GM18858 (cell line): ENCODE measurements around the gene CSNK1D.
"Not testable (repeated sequence)": the region's sequence is repeated elsewhere in the genome, so short reads cannot be mapped to it uniquely, and the experiment has no call there.

Experiments
- ATAC-seq: cut with Tn5 transposase; IDR thresholded peaks from one replicate; pipeline ENCODE4 v1.9.1; 2021; ENCODE audit not compliant: unreplicated experiment

CSNK1D gene

GRCh38 chr17:82275326-82275725 is 1.8 kb upstream of the CSNK1D start:
- ATAC-seq: no peak

- no peak for ATAC-seq
Measured at GRCh38 chr17:82274134-82275020, 877 bp upstream of the CSNK1D start.

DNA sequence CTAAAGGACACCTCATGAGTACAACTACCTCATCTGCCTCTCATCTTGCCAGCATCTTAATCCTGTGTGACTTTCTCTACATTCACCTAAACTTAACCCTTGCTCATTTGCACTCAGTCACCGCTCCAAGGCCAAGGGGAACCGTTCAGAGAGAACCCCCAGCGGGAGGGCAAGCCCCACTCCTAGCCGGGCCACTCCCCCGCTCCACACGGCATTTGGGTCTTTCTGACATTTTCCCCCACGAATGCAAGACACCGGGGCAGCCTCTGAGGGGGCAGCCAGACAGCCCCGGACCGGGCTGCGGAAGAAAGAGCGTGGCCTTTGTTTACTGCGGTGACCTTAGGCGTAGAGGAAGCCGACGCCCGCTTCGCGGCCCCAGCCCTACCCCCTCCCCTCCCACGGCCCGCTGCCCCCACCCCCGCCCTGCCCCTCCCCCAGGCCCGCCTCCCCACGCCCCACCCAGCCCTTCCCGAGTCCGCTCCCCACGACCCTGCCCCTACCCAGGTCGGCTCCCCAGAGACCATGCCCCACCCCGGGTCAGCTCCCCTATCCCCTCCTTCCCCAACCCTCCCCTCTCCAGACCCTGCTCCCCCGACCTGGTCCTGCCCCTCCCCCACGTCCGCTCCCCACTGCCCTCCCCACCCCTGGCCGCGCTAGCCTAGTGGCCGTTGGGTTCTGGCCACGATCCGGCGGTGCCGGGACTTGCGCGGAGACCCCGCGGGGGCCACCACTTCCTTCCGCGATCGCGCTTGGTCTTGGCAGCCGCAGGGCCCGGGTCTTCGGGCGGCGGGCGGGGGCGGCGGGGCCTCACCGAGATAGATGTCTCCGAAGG is 789 bp downstream of the CSNK1D start:
- peak; percentile 11 for ATAC-seq

DNA sequence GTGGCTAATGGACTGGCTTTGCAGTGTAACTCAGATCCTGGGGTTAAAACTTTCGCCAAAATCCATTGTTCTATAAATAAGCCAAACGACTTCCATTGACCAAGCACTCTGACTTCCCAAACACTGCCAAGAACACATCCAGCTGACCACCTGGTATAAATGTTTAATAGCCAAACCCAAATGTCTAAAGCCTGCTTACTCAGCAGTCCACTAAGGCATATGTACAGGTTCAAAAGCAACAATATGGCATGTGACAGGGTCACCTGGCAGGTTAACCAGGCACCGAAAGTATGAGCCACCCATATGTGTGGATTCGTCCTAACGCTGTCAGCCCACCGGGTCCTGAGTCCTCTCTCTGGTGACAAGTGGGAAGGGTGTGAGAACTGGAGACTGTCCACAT is 2.1 kb downstream of the CSNK1D start:
- ATAC-seq: no peak

- ATAC-seq: no peak
Measured at GRCh38 chr17:82270651-82271050, 2.8 kb downstream of the CSNK1D start.

DNA sequence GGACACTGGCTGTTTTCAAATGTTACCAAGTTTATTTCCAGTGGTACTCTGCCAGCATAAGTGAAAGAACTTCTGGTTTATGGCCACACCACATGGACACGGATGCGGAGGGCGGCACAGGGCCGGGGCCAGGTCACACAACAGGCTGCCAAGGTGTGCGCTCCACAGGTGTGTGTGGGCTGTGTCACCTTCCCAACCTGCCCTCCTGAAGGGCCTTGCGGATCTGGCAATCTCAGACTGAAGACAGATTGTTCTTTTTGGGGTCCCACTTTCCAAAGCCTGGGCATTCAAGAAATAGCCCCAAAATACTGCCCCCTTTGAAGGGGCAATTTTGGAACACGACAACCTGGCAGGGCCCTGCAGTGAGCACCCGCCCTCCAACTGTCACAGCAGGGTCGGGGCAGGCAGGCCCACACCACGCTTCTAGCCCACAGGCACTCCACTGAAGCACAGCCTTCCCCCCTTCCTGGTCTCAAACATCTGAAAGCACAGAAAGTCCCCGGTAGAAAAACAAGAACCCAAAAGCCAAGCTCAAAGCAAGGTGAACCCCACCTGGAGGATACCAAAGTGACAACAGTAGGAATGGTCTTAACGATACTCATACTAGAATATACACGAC is 3.5 kb downstream of the CSNK1D start:
- no peak for ATAC-seq

DNA sequence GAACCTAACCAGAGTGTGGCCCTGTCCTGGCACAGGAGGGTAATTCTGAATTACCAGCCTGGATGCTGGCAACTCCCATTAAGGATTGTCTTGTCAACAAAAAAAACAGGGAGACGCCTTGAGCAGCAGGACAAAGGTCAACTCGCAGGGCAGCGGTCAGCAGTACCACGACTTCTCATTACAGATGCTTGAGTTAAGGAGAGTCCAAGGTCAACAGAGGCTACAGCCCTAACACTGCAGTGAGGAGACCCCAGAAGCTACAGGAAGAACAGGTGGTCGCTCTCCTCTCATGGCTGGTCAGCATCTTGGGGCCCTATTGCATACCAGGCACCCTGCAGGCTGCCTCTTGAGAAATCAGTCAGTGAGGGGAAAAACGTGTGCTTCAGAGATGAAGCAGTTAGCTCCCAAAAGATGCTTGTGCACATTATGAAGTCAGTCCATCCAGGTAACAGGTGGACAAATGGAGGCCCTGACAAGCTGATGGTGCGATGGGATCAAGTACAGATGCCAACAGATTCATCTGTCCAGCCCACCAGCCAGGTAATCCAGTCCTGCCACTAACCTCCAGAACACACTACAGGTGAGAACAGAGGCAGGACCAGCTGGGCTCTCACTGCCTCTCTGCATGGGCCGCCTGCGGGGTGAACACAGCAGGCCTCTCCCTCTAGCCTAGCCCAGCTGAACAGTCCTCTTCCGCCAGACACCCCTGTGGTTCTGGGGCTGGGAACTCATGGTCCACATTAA is 4.2 kb downstream of the CSNK1D start:
- no peak for ATAC-seq

DNA sequence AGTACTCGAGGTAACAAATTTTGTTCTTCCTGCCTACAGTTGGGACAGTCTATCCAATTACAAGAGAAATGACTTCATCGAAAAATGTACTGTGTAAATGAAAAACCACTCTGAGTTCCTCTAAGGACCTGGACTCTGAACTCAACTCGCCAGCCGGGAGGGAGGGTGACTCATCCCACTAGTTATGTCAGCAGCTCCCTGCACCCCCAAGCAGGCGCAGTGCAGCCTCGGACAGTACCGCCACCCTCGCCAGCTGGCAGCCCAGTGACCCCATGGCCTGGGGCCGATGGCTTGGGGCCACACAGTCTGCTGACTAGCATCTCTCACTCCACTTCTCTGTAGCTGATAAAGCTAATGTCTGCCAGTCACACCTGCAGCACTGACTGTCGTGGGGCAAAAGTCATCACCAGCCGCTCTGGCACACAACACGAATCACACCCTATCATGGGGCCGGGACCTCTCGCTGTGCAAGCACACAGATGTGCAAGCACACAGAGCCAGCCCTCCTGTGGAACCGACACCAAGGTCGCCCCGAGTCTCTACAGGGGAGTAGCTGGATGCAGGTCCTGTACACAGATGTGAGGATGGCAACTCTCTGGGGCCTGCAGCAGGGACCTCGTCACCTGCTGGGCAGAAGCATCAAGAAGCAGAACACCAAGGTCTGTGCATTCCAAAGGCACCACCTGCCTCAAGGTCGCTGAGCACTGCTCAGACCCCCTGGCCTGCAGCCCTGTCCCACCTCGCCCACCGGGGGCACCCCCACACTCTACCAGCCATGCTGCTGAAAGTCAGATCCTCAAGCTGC is 5.7 kb downstream of the CSNK1D start:
- ATAC-seq: no peak

- no peak for ATAC-seq
Measured at GRCh38 chr17:82266142-82266541, 7.4 kb downstream of the CSNK1D start.

DNA sequence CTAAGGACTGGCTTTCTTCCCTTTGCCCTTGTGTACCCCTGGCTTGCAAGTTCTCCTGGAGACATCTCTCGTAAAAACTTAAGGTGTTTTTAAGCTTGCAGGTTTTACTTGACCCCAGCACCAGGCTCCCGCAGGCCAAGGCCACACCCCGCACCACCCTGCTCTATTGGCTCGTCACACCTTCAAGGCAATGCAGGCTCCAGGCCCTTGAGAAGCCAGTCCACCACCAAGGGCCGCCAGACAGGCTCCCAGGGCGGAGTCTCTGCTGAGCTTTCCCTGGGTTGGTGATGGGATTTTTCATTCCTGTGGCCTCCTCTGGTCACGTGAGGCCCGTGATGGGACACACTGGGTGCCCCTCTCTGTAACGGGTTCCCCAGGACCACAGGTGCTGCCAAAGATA is 9.9 kb downstream of the CSNK1D start:
- no peak for ATAC-seq

- ATAC-seq: no peak
Measured at GRCh38 chr17:82262344-82262743, 11.2 kb downstream of the CSNK1D start.

DNA sequence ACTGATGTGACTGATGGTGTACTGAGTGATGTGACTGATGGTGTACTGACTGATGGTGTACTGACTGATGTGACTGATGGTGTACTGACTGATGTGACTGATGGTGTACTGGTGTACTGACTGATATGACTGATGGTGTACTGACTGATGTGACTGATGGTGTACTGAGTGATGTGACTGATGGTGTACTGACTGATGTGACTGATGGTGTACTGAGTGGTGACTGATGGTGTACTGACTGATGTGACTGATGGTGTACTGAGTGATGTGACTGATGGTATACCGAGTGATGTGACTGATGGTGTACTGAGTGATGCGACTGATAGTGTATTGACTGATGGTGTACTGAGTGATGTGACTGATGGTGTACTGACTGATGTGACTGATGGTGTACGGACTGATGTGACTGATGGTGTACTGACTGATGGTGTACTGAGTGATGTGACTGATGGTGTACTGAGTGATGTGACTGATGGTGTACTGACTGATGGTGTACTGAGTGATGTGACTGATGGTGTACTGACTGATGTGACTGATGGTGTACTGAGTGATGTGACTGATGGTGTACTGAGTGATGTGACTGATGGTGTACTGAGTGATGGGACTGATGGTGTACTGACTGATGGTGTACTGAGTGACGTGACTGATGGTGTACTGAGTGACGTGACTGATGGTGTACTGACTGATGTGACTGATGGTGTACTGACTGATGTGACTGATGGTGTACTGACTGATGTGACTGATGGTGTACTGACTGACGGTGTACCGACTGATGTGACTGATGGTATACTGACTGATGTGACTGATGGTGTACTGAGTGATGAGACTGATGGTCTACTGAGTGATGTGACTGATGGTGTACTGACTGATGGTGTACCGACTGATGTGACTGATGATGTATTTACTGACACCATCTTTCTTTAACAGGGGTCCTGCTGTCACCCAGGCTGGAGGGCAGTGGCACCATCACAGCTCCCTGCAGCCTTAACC is 13.2 kb downstream of the CSNK1D start:
- ATAC-seq: not testable (repeated sequence)

DNA sequence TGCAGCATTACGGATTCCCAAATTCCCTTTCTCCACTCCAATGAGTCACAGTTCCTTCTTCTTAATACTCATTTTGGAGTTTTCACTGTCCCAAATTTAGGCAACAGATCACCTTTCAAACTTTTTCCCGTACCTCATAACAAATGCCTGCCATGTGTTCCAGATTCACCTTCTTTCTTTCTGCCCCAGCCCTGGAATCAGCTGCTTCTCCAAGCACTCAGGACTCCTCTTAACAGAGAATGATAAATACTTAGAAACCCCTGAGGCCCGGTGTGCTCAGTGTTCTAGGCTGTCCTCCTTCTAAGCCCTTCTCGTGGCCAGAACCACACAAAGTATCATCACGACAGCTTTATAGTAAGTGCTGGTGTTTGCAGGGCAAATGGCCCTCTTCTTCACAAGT is 14.9 kb downstream of the CSNK1D start:
- ATAC-seq: no peak

- no peak for ATAC-seq
Measured at GRCh38 chr17:82257473-82257872, 16.0 kb downstream of the CSNK1D start.

GRCh38 chr17:82256242-82256885 is 17.1 kb downstream of the CSNK1D start:
- ATAC-seq: no peak

- no peak for ATAC-seq
Measured at GRCh38 chr17:82255402-82255972, 18.0 kb downstream of the CSNK1D start.

DNA sequence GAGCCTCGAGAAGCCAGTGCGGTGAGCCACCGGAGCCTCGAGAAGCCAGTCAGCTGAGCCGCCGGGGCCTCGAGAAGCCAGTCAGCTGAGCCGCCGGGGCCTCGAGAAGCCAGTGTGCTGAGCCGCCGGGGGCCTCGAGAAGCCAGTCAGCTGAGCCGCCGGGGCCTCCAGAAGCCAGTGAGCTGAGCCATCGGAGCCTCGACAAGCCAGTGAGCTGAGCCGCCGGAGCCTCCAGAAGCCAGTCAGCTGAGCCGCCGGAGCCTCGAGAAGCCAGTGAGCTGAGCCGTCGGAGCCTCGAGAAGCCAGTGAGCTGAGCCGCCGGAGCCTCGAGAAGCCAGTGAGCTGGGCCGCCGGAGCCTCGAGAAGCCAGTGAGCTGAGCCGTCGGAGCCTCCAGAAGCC is 18.8 kb downstream of the CSNK1D start:
- ATAC-seq: not testable (repeated sequence)

DNA sequence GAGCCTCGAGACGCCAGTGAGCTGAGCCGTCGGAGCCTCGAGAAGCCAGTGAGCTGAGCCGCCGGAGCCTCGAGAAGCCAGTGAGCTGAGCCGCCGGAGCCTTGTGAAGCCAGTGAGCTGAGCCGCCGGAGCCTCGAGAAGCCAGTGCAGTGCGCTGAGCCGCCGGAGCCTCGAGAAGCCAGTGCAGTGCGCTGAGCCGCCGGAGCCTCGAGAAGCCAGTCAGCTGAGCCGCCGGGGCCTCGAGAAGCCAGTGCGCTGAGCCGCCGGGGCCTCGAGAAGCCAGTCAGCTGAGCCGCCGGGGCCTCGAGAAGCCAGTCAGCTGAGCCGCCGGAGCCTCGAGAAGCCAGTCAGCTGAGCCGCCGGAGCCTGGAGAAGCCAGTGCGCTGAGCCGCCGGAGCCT is 19.4 kb downstream of the CSNK1D start:
- not testable (repeated sequence) for ATAC-seq
